ENCODE measurements around the gene TDRD5. TPM values are rescaled to one million over a fixed set of nuclear protein-coding genes. Genes with fewer than 3 reads are reported as not detected.

Gene TDRD5
- total RNA-seq, 4 donors from 2014 or later, result 0.64 to 1.8 TPM; not detected in 2

GRCh38 chr1:179589509-179589908, 2.1 kb upstream of the TDRD5 start:
- no peak overlapping the region for H3K27ac ChIP-seq
- in situ Hi-C loops (cut with MboI; ENCODE audit: low pct_ligation_motif_present in 1 of 4, low pct_unique_long_range_greater_than_20kb in 1 of 4, low sequenced_read_pairs in 3 of 4), result loop anchor here in 1 of 4 donors (25.0 kb wide), 1 partner anchor 327 kb away; no protein-coding TSS in a partner anchor
- no peak for DNase-seq
- no peaks in the 10 kb centered on the region for H3K9me3 ChIP-seq
- WGBS, 2 donors (ENCODE audit: low coverage in 1 of 2), result 82 to 97% methylated on average over 3 to 4 of the region's 4 CpGs
- H3K4me1 ChIP-seq, result peaks cover 0 to 21% (median 12%) of the 10 kb centered on the region in 4 donors
- intact Hi-C loops (cut with DNase I; ENCODE audit: low total_unique reads), result no loop called here
- TF ChIP-seq CTCF (IDR thresholded peaks at IDR 0.05) (no peak), POLR2A (IDR thresholded peaks at IDR 0.05) (no peak), POLR2AphosphoS5 (IDR thresholded peaks at IDR 0.05) (no peak), EP300 (IDR thresholded peaks at IDR 0.05; ENCODE audit: low read depth) (no peak)
- peaks cover 20% of the 10 kb centered on the region for H3K27me3 ChIP-seq
- no peaks in the 10 kb centered on the region for H3K36me3 ChIP-seq
- H3K4me3 ChIP-seq, result no peak overlapping the region

- TF ChIP-seq CTCF (IDR thresholded peaks at IDR 0.05) (no peak), POLR2AphosphoS5 (IDR thresholded peaks at IDR 0.05) (no peak), EP300 (IDR thresholded peaks at IDR 0.05; ENCODE audit: low read depth) (no peak), POLR2A (IDR thresholded peaks at IDR 0.05) (no peak)
- H3K27ac ChIP-seq, result no peak overlapping the region
- in situ Hi-C loops (cut with MboI; ENCODE audit: low pct_ligation_motif_present in 1 of 4, low pct_unique_long_range_greater_than_20kb in 1 of 4, low sequenced_read_pairs in 3 of 4), result loop anchor here in 1 of 4 donors (25.0 kb wide), 1 partner anchor 328 kb away; no protein-coding TSS in a partner anchor
- intact Hi-C loops (cut with DNase I; ENCODE audit: low total_unique reads), result no loop called here
- no peaks in the 10 kb centered on the region for H3K36me3 ChIP-seq
- no peak overlapping the region for H3K4me3 ChIP-seq
- H3K4me1 ChIP-seq, result peaks cover 0 to 17% (median 11%) of the 10 kb centered on the region in 4 donors
- WGBS, 2 donors (ENCODE audit: low coverage in 1 of 2), result 82 to 85% methylated on average over 7 to 11 of the region's 11 CpGs
- no peaks in the 10 kb centered on the region for H3K9me3 ChIP-seq
- peaks cover 20% of the 10 kb centered on the region for H3K27me3 ChIP-seq
- DNase-seq, result no peak
These were observed 961 bp upstream of the TDRD5 start for GRCh38 chr1:179590671-179591070.

GRCh38 chr1:179591253-179591591, 410 bp upstream of the TDRD5 start:
- intact Hi-C loops (cut with DNase I; ENCODE audit: low total_unique reads), result no loop called here
- in situ Hi-C loops (cut with MboI; ENCODE audit: low pct_ligation_motif_present in 1 of 4, low pct_unique_long_range_greater_than_20kb in 1 of 4, low sequenced_read_pairs in 3 of 4), result loop anchor here in 1 of 4 donors (25.0 kb wide), 1 partner anchor 329 kb away; no protein-coding TSS in a partner anchor

GRCh38 chr1:179598631-179599030, 7.0 kb downstream of the TDRD5 start:
- TF ChIP-seq EP300 (IDR thresholded peaks at IDR 0.05; ENCODE audit: low read depth) (no peak), CTCF (IDR thresholded peaks at IDR 0.05) (no peak), POLR2AphosphoS5 (IDR thresholded peaks at IDR 0.05) (no peak), POLR2A (IDR thresholded peaks at IDR 0.05) (no peak)
- intact Hi-C loops (cut with DNase I; ENCODE audit: low total_unique reads) (no loop called here), in situ Hi-C loops (cut with MboI; ENCODE audit: low pct_ligation_motif_present in 1 of 4, low pct_unique_long_range_greater_than_20kb in 1 of 4, low sequenced_read_pairs in 3 of 4) (loop anchor here in 1 of 4 donors (25.0 kb wide), 1 partner anchor 336 kb away; no protein-coding TSS in a partner anchor)
- DNase-seq, result no peak
- 53 to 89% methylated on average over 1 of the region's 1 CpG for WGBS, 2 donors (ENCODE audit: low coverage in 1 of 2)
- H3K27ac ChIP-seq, result no peak overlapping the region
- H3K4me1 ChIP-seq, result no peaks in the 10 kb centered on the region
- H3K4me3 ChIP-seq, result no peak overlapping the region
- H3K27me3 ChIP-seq, result no peaks in the 10 kb centered on the region
- no peaks in the 10 kb centered on the region for H3K36me3 ChIP-seq
- no peaks in the 10 kb centered on the region for H3K9me3 ChIP-seq

More at GRCh38 chr1:179591253-179591591, 410 bp upstream of the TDRD5 start:
- Histone ChIP-seq H3K9me3 (no peaks in the 10 kb centered on the region), H3K4me1 (peaks cover 0 to 12% (median 8%) of the 10 kb centered on the region in 4 donors), H3K27ac (peak overlapping the region in 3 of 4 donors; percentile 2 to 38 (median 36)), H3K36me3 (no peaks in the 10 kb centered on the region), H3K27me3 (peaks cover 18% of the 10 kb centered on the region), H3K4me3 (peak overlapping the region in 2 of 4 donors; percentile 22 to 39)
- TF ChIP-seq POLR2AphosphoS5 (IDR thresholded peaks at IDR 0.05) (no peak), CTCF (IDR thresholded peaks at IDR 0.05) (no peak), EP300 (IDR thresholded peaks at IDR 0.05; ENCODE audit: low read depth) (no peak), POLR2A (IDR thresholded peaks at IDR 0.05) (no peak)
- no peak for DNase-seq
- 25 to 63% methylated on average over 1 to 7 of the region's 7 CpGs for WGBS, 2 donors (ENCODE audit: low coverage in 1 of 2)

Data from transverse colon (tissue), 4 donors.